Loucy (cell line): Measurements from ENCODE around the gene FLT4.

Experiments
- H2AFZ ChIP-seq: fragments of 200-600 bp; sonication (generic); 2 replicates; pipeline ENCODE4 v1.6.0; 2016; ENCODE audit warnings: antibody characterized with exemption, mild to moderate bottlenecking, low read length, moderate library complexity
- H3F3A ChIP-seq: fragments of 200-600 bp; 2 replicates; pipeline ENCODE4 v1.6.0; 2016; ENCODE audit warnings: antibody characterized with exemption, low read depth, mild to moderate bottlenecking
- H3K27me3 ChIP-seq: fragments of 200-600 bp; sonication (generic); 2 replicates; pipeline ENCODE4 v1.6.1; 2014; ENCODE audit warnings: low read length, mild to moderate bottlenecking; ENCODE audit not compliant: insufficient read depth, poor library complexity, severe bottlenecking
- H3K36me3 ChIP-seq: fragments of 200-600 bp; sonication (generic); 2 replicates; pipeline ENCODE4 v1.6.1; 2016; ENCODE audit warnings: low read length; ENCODE audit not compliant: insufficient read depth
- H3K4me1 ChIP-seq: fragments of 200-600 bp; sonication (generic); 2 replicates; pipeline ENCODE4 v1.5.1; 2014; ENCODE audit warnings: low read length, mild to moderate bottlenecking; ENCODE audit not compliant: insufficient read depth, poor library complexity, severe bottlenecking
- H3K4me2 ChIP-seq: fragments of 200-600 bp; sonication (generic); 2 replicates; pipeline ENCODE4 v1.6.0; 2014; ENCODE audit warnings: antibody characterized with exemption, low read length, low read depth, mild to moderate bottlenecking; ENCODE audit not compliant: poor library complexity, severe bottlenecking
- H3K4me3 ChIP-seq: fragments of 200-600 bp; sonication (generic); 2 replicates; pipeline ENCODE4 v1.5.1; 2014; ENCODE audit warnings: low read length, mild to moderate bottlenecking, mixed read lengths; ENCODE audit not compliant: poor library complexity, severe bottlenecking
- H3K79me2 ChIP-seq: fragments of 200-600 bp; sonication (generic); 2 replicates; pipeline ENCODE4 v1.6.1; 2014; ENCODE audit warnings: low read length; ENCODE audit not compliant: insufficient read depth
- H3K9ac ChIP-seq: fragments of 200-600 bp; sonication (generic); 2 replicates; pipeline ENCODE4 v1.6.0; 2014; ENCODE audit warnings: mild to moderate bottlenecking, low read depth, low read length, moderate library complexity; ENCODE audit not compliant: poor library complexity, severe bottlenecking
- H3K9me2 ChIP-seq: fragments of 200-600 bp; sonication (generic); replicated peaks from 2 replicates; pipeline ENCODE4 v1.6.1; 2016; ENCODE audit warnings: low read depth, low read length, mixed read lengths
- H3K9me3 ChIP-seq: fragments of 200-600 bp; sonication (generic); 2 replicates; pipeline ENCODE4 v1.6.1; 2014; ENCODE audit warnings: mild to moderate bottlenecking, antibody characterized with exemption, low read length, low read depth; ENCODE audit not compliant: insufficient read depth
- H4K20me1 ChIP-seq: fragments of 200-600 bp; sonication (generic); 2 replicates; pipeline ENCODE4 v1.6.0; 2014; ENCODE audit warnings: antibody characterized with exemption, low read length, mild to moderate bottlenecking; ENCODE audit not compliant: insufficient read depth, poor library complexity, severe bottlenecking
- EZH2phosphoT487 ChIP-seq: fragments of 200-600 bp; IDR thresholded peaks from 2 replicates; pipeline ENCODE4 v1.6.1; 2018; ENCODE audit warnings: antibody characterized with exemption, mild to moderate bottlenecking, moderate library complexity, borderline replicate concordance
- TF ChIP-seq, protein P1 (sequence below): fragments of 200-600 bp; sonication (generic); conservative IDR thresholded peaks from 2 replicates; pipeline ENCODE4 v1.5.1; 2014; ENCODE audit warnings: mild to moderate bottlenecking, antibody characterized with exemption, low read length

The FLT4 gene

DNA sequence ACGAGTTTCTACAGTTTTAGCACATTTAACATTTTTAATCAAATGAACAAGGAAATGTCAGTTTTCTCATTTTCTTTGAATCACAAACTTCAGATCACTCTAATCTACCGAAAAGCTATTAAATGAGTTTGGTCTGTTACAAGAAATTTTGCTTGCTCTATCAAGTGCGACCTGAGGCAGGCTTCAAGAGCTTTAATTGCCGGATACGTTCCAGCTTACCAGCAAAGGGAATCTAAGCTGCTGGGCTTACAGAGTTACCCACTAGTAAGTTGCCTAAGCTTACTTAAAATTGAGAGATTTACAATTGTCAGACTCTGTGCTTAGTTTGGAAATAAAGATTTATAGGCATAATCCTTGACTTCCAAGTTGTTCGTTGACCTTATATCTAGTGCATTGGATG is 68.7 kb downstream of the FLT4 start:
- Histone ChIP-seq H3K4me1 (no peaks in the 10 kb centered on the region), H3K9ac (no peak overlapping the region), H3F3A (no peaks in the 10 kb centered on the region), H3K9me3 (no peaks in the 10 kb centered on the region), H2AFZ (no peak overlapping the region), H3K4me3 (no peak overlapping the region), H4K20me1 (no peaks in the 10 kb centered on the region), H3K4me2 (no peak overlapping the region), H3K9me2 (no peaks in the 10 kb centered on the region), H3K79me2 (no peaks in the 10 kb centered on the region), H3K36me3 (peaks cover 13% of the 10 kb centered on the region; the same call in 1 of the 2 replicates), H3K27me3 (no peaks in the 10 kb centered on the region)
- TF ChIP-seq EZH2phosphoT487 = no peak
- TF ChIP-seq, protein P1, sequence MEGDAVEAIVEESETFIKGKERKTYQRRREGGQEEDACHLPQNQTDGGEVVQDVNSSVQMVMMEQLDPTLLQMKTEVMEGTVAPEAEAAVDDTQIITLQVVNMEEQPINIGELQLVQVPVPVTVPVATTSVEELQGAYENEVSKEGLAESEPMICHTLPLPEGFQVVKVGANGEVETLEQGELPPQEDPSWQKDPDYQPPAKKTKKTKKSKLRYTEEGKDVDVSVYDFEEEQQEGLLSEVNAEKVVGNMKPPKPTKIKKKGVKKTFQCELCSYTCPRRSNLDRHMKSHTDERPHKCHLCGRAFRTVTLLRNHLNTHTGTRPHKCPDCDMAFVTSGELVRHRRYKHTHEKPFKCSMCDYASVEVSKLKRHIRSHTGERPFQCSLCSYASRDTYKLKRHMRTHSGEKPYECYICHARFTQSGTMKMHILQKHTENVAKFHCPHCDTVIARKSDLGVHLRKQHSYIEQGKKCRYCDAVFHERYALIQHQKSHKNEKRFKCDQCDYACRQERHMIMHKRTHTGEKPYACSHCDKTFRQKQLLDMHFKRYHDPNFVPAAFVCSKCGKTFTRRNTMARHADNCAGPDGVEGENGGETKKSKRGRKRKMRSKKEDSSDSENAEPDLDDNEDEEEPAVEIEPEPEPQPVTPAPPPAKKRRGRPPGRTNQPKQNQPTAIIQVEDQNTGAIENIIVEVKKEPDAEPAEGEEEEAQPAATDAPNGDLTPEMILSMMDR = no peak

DNA sequence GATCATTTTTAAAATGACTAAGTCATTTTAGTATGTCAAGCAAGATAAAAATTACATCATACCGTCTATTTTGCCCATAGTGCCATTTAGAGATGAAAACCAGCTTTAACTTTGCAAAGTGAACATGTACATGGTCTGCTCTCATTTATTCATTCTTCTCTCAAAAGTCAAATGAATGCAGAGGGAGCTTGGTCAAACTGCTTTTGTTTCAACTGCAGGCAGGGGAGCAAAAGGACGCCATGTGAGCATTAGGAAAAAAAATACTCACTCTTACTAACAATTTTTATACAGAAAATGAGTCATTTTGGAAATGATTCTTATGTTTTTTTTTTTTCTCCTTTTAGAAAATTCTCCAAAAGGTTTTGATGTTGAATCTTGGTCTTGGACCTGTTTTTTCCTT is 73.8 kb downstream of the FLT4 start:
- TF ChIP-seq, protein P1 = no peak
- TF ChIP-seq EZH2phosphoT487 = no peak
- Histone ChIP-seq H3F3A (no peaks in the 10 kb centered on the region), H4K20me1 (no peaks in the 10 kb centered on the region), H3K9me3 (no peaks in the 10 kb centered on the region), H3K4me1 (no peaks in the 10 kb centered on the region), H3K36me3 (peaks cover 34% of the 10 kb centered on the region; the same call in 1 of the 2 replicates), H2AFZ (no peak overlapping the region), H3K4me3 (no peak overlapping the region), H3K27me3 (no peaks in the 10 kb centered on the region), H3K79me2 (no peaks in the 10 kb centered on the region), H3K9me2 (no peaks in the 10 kb centered on the region), H3K9ac (no peak overlapping the region), H3K4me2 (no peak overlapping the region)

DNA sequence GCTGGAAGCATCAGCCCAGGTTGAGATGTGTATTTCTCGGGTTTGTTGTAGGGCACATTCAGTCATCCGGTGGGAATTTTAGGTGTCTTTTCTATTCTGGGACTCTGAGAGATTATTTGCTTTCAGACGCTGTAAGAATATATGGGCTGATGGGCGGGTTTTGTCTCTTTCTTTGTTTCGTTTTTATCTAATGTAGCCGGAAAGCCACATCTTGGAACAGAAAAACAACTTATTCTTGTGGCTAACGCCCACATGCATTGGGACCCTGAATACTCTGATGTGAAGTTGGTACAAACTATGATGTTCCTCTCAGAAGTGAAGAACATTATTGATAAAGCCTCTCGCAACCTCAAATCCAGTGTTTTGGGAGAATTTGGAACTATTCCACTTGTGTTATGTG is 80.5 kb downstream of the FLT4 start:
- no peak overlapping the region for H3K4me3 ChIP-seq
- no peaks in the 10 kb centered on the region for H3K9me3 ChIP-seq
- TF ChIP-seq EZH2phosphoT487 = no peak
- TF ChIP-seq, protein P1 = no peak
- no peaks in the 10 kb centered on the region for H3F3A ChIP-seq
- no peaks in the 10 kb centered on the region for H3K79me2 ChIP-seq
- no peaks in the 10 kb centered on the region for H3K9me2 ChIP-seq
- H4K20me1 ChIP-seq = no peaks in the 10 kb centered on the region
- H3K36me3 ChIP-seq = peaks cover 67% of the 10 kb centered on the region; the same call in 1 of the 2 replicates
- H3K4me2 ChIP-seq = no peak overlapping the region
- H3K4me1 ChIP-seq = no peaks in the 10 kb centered on the region
- H2AFZ ChIP-seq = no peak overlapping the region
- no peak overlapping the region for H3K9ac ChIP-seq
- H3K27me3 ChIP-seq = no peaks in the 10 kb centered on the region
